Measurements from ENCODE around the gene DUSP11.

DUSP11 gene

GRCh38 chr2:73779467-73780236 lies at the start of gene DUSP11:
Gene DUSP11, minus strand, starts transcription at chr2:73780103. Its CDS starts 129 bp downstream, at chr2:73779974.
- peak within 1 kb of the TSS; percentile 84 for H3K9ac ChIP-seq (ENCODE audit: low read length)
- no peaks in the 10 kb centered on the region for H3K27me3 ChIP-seq (ENCODE audit: control insufficient read depth, insufficient read depth, low read length)
- H3K36me3 ChIP-seq (ENCODE audit: control insufficient read depth, insufficient read depth, low read length), result peaks cover 19% of the 10 kb centered on the region
- peaks cover 11% of the 10 kb centered on the region; the same call in 1 of the 2 replicates for H3K4me1 ChIP-seq (ENCODE audit: control insufficient read depth, insufficient read depth, low read length)
- peak within 1 kb of the TSS; percentile 90 for H3K4me3 ChIP-seq (ENCODE audit: low read depth, low read length)
- no peaks in the 10 kb centered on the region for H3K9me3 ChIP-seq (ENCODE audit: control insufficient read depth, insufficient read depth, low read depth, low read length)
- H3K27ac ChIP-seq (ENCODE audit: low read depth, low read length), result peak within 1 kb of the TSS; percentile 50

GRCh38 chr2:73828818-73829570 lies 49.1 kb upstream of the DUSP11 start, which contains the start of gene STAMBP:
Gene STAMBP, plus strand, starts transcription at chr2:73828961. Its CDS starts 1,896 bp downstream, at chr2:73830857.
- peaks cover 13% of the 10 kb centered on the region; the same call in 1 of the 2 replicates for H3K4me1 ChIP-seq (ENCODE audit: control insufficient read depth, insufficient read depth, low read length)
- H3K27me3 ChIP-seq (ENCODE audit: control insufficient read depth, insufficient read depth, low read length), result no peaks in the 10 kb centered on the region
- H3K4me3 ChIP-seq (ENCODE audit: low read depth, low read length), result peak within 1 kb of the TSS; percentile 91
- H3K9me3 ChIP-seq (ENCODE audit: control insufficient read depth, insufficient read depth, low read depth, low read length), result no peaks in the 10 kb centered on the region
- H3K9ac ChIP-seq (ENCODE audit: low read length), result peak within 1 kb of the TSS; percentile 96
- peaks cover 27% of the 10 kb centered on the region for H3K36me3 ChIP-seq (ENCODE audit: control insufficient read depth, insufficient read depth, low read length)
- peak within 1 kb of the TSS; percentile 81; the same call in 1 of the 2 replicates for H3K27ac ChIP-seq (ENCODE audit: low read depth, low read length)

- peak overlapping the region; percentile 39 for H3K9ac ChIP-seq (ENCODE audit: low read length)
- H3K4me1 ChIP-seq (ENCODE audit: control insufficient read depth, insufficient read depth, low read length), result peaks cover 13% of the 10 kb centered on the region; the same call in 1 of the 2 replicates
- peak overlapping the region; percentile 91 for H3K4me3 ChIP-seq (ENCODE audit: low read depth, low read length)
- no peak overlapping the region for H3K27ac ChIP-seq (ENCODE audit: low read depth, low read length)
- H3K36me3 ChIP-seq (ENCODE audit: control insufficient read depth, insufficient read depth, low read length), result peaks cover 23% of the 10 kb centered on the region
- H3K27me3 ChIP-seq (ENCODE audit: control insufficient read depth, insufficient read depth, low read length), result no peaks in the 10 kb centered on the region
- no peaks in the 10 kb centered on the region for H3K9me3 ChIP-seq (ENCODE audit: control insufficient read depth, insufficient read depth, low read depth, low read length)
Measured at GRCh38 chr2:73828389-73828817, 48.5 kb upstream of the DUSP11 start.

GRCh38 chr2:73827660-73828388 lies 47.9 kb upstream of the DUSP11 start:
- Histone ChIP-seq H3K9ac (ENCODE audit: low read length) (no peak overlapping the region), H3K4me3 (ENCODE audit: low read depth, low read length) (peak overlapping the region; percentile 91), H3K27me3 (ENCODE audit: control insufficient read depth, insufficient read depth, low read length) (no peaks in the 10 kb centered on the region), H3K36me3 (ENCODE audit: control insufficient read depth, insufficient read depth, low read length) (peaks cover 17% of the 10 kb centered on the region), H3K9me3 (ENCODE audit: control insufficient read depth, insufficient read depth, low read depth, low read length) (no peaks in the 10 kb centered on the region), H3K27ac (ENCODE audit: low read depth, low read length) (no peak overlapping the region), H3K4me1 (ENCODE audit: control insufficient read depth, insufficient read depth, low read length) (peaks cover 12% of the 10 kb centered on the region; the same call in 1 of the 2 replicates)

GRCh38 chr2:73827018-73827417 lies 47.1 kb upstream of the DUSP11 start:
- Histone ChIP-seq H3K27me3 (ENCODE audit: control insufficient read depth, insufficient read depth, low read length) (no peaks in the 10 kb centered on the region), H3K36me3 (ENCODE audit: control insufficient read depth, insufficient read depth, low read length) (peaks cover 12% of the 10 kb centered on the region), H3K9me3 (ENCODE audit: control insufficient read depth, insufficient read depth, low read depth, low read length) (no peaks in the 10 kb centered on the region), H3K9ac (ENCODE audit: low read length) (no peak overlapping the region), H3K4me3 (ENCODE audit: low read depth, low read length) (no peak overlapping the region), H3K4me1 (ENCODE audit: control insufficient read depth, insufficient read depth, low read length) (peaks cover 10% of the 10 kb centered on the region; the same call in 1 of the 2 replicates), H3K27ac (ENCODE audit: low read depth, low read length) (no peak overlapping the region)

- H3K4me1 ChIP-seq (ENCODE audit: control insufficient read depth, insufficient read depth, low read length), result peaks cover 9% of the 10 kb centered on the region; the same call in 1 of the 2 replicates
- no peaks in the 10 kb centered on the region for H3K36me3 ChIP-seq (ENCODE audit: control insufficient read depth, insufficient read depth, low read length)
- no peak overlapping the region for H3K27ac ChIP-seq (ENCODE audit: low read depth, low read length)
- H3K9ac ChIP-seq (ENCODE audit: low read length), result no peak overlapping the region
- H3K4me3 ChIP-seq (ENCODE audit: low read depth, low read length), result no peak overlapping the region
- H3K27me3 ChIP-seq (ENCODE audit: control insufficient read depth, insufficient read depth, low read length), result no peaks in the 10 kb centered on the region; the same call in 1 of the 2 replicates
- no peaks in the 10 kb centered on the region for H3K9me3 ChIP-seq (ENCODE audit: control insufficient read depth, insufficient read depth, low read depth, low read length)
Measured at GRCh38 chr2:73825408-73825807, 45.5 kb upstream of the DUSP11 start.

GRCh38 chr2:73823916-73824523 lies 44.1 kb upstream of the DUSP11 start:
- Histone ChIP-seq H3K36me3 (ENCODE audit: control insufficient read depth, insufficient read depth, low read length) (no peaks in the 10 kb centered on the region), H3K27me3 (ENCODE audit: control insufficient read depth, insufficient read depth, low read length) (no peaks in the 10 kb centered on the region; the same call in 1 of the 2 replicates), H3K4me1 (ENCODE audit: control insufficient read depth, insufficient read depth, low read length) (no peaks in the 10 kb centered on the region), H3K4me3 (ENCODE audit: low read depth, low read length) (no peak overlapping the region), H3K27ac (ENCODE audit: low read depth, low read length) (no peak overlapping the region), H3K9ac (ENCODE audit: low read length) (no peak overlapping the region), H3K9me3 (ENCODE audit: control insufficient read depth, insufficient read depth, low read depth, low read length) (no peaks in the 10 kb centered on the region)

- H3K27me3 ChIP-seq (ENCODE audit: control insufficient read depth, insufficient read depth, low read length), result no peaks in the 10 kb centered on the region; the same call in 1 of the 2 replicates
- H3K4me1 ChIP-seq (ENCODE audit: control insufficient read depth, insufficient read depth, low read length), result no peaks in the 10 kb centered on the region
- no peaks in the 10 kb centered on the region for H3K36me3 ChIP-seq (ENCODE audit: control insufficient read depth, insufficient read depth, low read length)
- no peak overlapping the region for H3K4me3 ChIP-seq (ENCODE audit: low read depth, low read length)
- no peaks in the 10 kb centered on the region for H3K9me3 ChIP-seq (ENCODE audit: control insufficient read depth, insufficient read depth, low read depth, low read length)
- H3K9ac ChIP-seq (ENCODE audit: low read length), result no peak overlapping the region
- no peak overlapping the region for H3K27ac ChIP-seq (ENCODE audit: low read depth, low read length)
Measured at GRCh38 chr2:73823416-73823815, 43.5 kb upstream of the DUSP11 start.

- Histone ChIP-seq H3K4me1 (ENCODE audit: control insufficient read depth, insufficient read depth, low read length) (no peaks in the 10 kb centered on the region), H3K4me3 (ENCODE audit: low read depth, low read length) (no peak overlapping the region), H3K27me3 (ENCODE audit: control insufficient read depth, insufficient read depth, low read length) (no peaks in the 10 kb centered on the region; the same call in 1 of the 2 replicates), H3K9me3 (ENCODE audit: control insufficient read depth, insufficient read depth, low read depth, low read length) (no peaks in the 10 kb centered on the region), H3K9ac (ENCODE audit: low read length) (no peak overlapping the region), H3K36me3 (ENCODE audit: control insufficient read depth, insufficient read depth, low read length) (no peaks in the 10 kb centered on the region), H3K27ac (ENCODE audit: low read depth, low read length) (no peak overlapping the region)
Measured at GRCh38 chr2:73822991-73823390, 43.1 kb upstream of the DUSP11 start.

GRCh38 chr2:73822276-73822675 lies 42.4 kb upstream of the DUSP11 start:
- H3K4me3 ChIP-seq (ENCODE audit: low read depth, low read length), result no peak overlapping the region
- H3K27me3 ChIP-seq (ENCODE audit: control insufficient read depth, insufficient read depth, low read length), result no peaks in the 10 kb centered on the region; the same call in 1 of the 2 replicates
- no peak overlapping the region for H3K27ac ChIP-seq (ENCODE audit: low read depth, low read length)
- no peak overlapping the region for H3K9ac ChIP-seq (ENCODE audit: low read length)
- no peaks in the 10 kb centered on the region for H3K9me3 ChIP-seq (ENCODE audit: control insufficient read depth, insufficient read depth, low read depth, low read length)
- no peaks in the 10 kb centered on the region for H3K4me1 ChIP-seq (ENCODE audit: control insufficient read depth, insufficient read depth, low read length)
- no peaks in the 10 kb centered on the region for H3K36me3 ChIP-seq (ENCODE audit: control insufficient read depth, insufficient read depth, low read length)

Data from HUES6 (cell line).